Stimulated activated effector memory CD8-positive, alpha-beta T cell treated with anti-CD3 and anti-CD28 coated beads, Interleukin-12 subunit alpha, Interleukin-12 subunit beta, amount 100 ng/mL, for 72 hours (primary cell): ENCODE results near the gene GAMT.
A peak's percentile ranks its signal among the peaks of the same experiment; 100 is the strongest.

Experiments used
- ATAC-seq: fragments of 150-1000 bp; cut with Tn5 transposase; 2 replicates; pipeline ENCODE4 v1.10.0; 2021
- DNase-seq, 2 donors: peaks; one replicate each; pipeline ENCODE4 v3.0.0; 2021 to 2022; ENCODE audit warnings: low spot score in 2 of 2
- H3K27ac Mint-ChIP-seq: one replicate; pipeline ENCODE4 v1.8.0; 2022; ENCODE audit warnings: mild to moderate bottlenecking, mixed read lengths
- H3K36me3 Mint-ChIP-seq: one replicate; pipeline ENCODE4 v1.8.0; 2022; ENCODE audit warnings: mild to moderate bottlenecking, mixed read lengths
- H3K4me1 Mint-ChIP-seq: one replicate; pipeline ENCODE4 v1.8.0; 2022; ENCODE audit warnings: mixed read lengths
- H3K4me3 Mint-ChIP-seq: one replicate; pipeline ENCODE4 v1.8.0; 2022; ENCODE audit warnings: mild to moderate bottlenecking, mixed read lengths
- H3K9me3 Mint-ChIP-seq: one replicate; pipeline ENCODE4 v1.8.0; 2022; ENCODE audit warnings: mixed read lengths

Gene GAMT

GRCh38 chr19:1438035-1438932 lies 36.9 kb upstream of the GAMT start, which contains the start of gene RPS15:
RPS15 (plus strand) TSS chr19:1438396; CDS start chr19:1438426, 30 bp downstream.
- no peaks in the 10 kb centered on the region for H3K9me3 Mint-ChIP-seq
- ATAC-seq (peak; percentile 86), DNase-seq (peak; percentile 96 to 98)
- H3K36me3 Mint-ChIP-seq = peaks cover 90% of the 10 kb centered on the region
- H3K4me1 Mint-ChIP-seq = peaks cover 31% of the 10 kb centered on the region
- peak within 1 kb of the TSS; percentile 96 for H3K4me3 Mint-ChIP-seq
- H3K27ac Mint-ChIP-seq = peak within 1 kb of the TSS; percentile 100

GRCh38 chr19:1437609-1438008 lies 36.3 kb upstream of the GAMT start:
- H3K9me3 Mint-ChIP-seq = no peaks in the 10 kb centered on the region
- ATAC-seq (no peak), DNase-seq (no peak)
- H3K36me3 Mint-ChIP-seq = peaks cover 90% of the 10 kb centered on the region
- peaks cover 31% of the 10 kb centered on the region for H3K4me1 Mint-ChIP-seq
- peak overlapping the region; percentile 96 for H3K4me3 Mint-ChIP-seq
- peak overlapping the region; percentile 100 for H3K27ac Mint-ChIP-seq

- peaks cover 90% of the 10 kb centered on the region for H3K36me3 Mint-ChIP-seq
- peaks cover 19% of the 10 kb centered on the region for H3K4me1 Mint-ChIP-seq
- H3K27ac Mint-ChIP-seq = no peak overlapping the region
- H3K4me3 Mint-ChIP-seq = no peak overlapping the region
- no peak for ATAC-seq
- DNase-seq = no peak
- no peaks in the 10 kb centered on the region for H3K9me3 Mint-ChIP-seq
Measured at GRCh38 chr19:1435378-1435989, 34.1 kb upstream of the GAMT start.

- ATAC-seq = no peak
- no peak overlapping the region for H3K27ac Mint-ChIP-seq
- H3K9me3 Mint-ChIP-seq = no peaks in the 10 kb centered on the region
- no peak overlapping the region for H3K4me3 Mint-ChIP-seq
- peaks cover 90% of the 10 kb centered on the region for H3K36me3 Mint-ChIP-seq
- DNase-seq = no peak
- peaks cover 11% of the 10 kb centered on the region for H3K4me1 Mint-ChIP-seq
Measured at GRCh38 chr19:1434577-1435060, 33.3 kb upstream of the GAMT start.

- H3K4me1 Mint-ChIP-seq = peaks cover 7% of the 10 kb centered on the region
Measured at GRCh38 chr19:1434040-1434366, 32.7 kb upstream of the GAMT start.

GRCh38 chr19:1433119-1434039 lies 32.0 kb upstream of the GAMT start:
- Mint-ChIP-seq H3K4me1 (peaks cover 7% of the 10 kb centered on the region), H3K27ac (no peak overlapping the region), H3K36me3 (peaks cover 85% of the 10 kb centered on the region), H3K9me3 (no peaks in the 10 kb centered on the region), H3K4me3 (no peak overlapping the region)
- DNase-seq = no peak
- no peak for ATAC-seq

More at GRCh38 chr19:1434040-1434366, 32.7 kb upstream of the GAMT start:
- peaks cover 86% of the 10 kb centered on the region for H3K36me3 Mint-ChIP-seq
- no peak overlapping the region for H3K27ac Mint-ChIP-seq
- H3K4me3 Mint-ChIP-seq = no peak overlapping the region
- DNase-seq = no peak
- ATAC-seq = no peak
- no peaks in the 10 kb centered on the region for H3K9me3 Mint-ChIP-seq

GRCh38 chr19:1432507-1432887 lies 31.2 kb upstream of the GAMT start:
- DNase-seq (no peak), ATAC-seq (no peak)
- Mint-ChIP-seq H3K27ac (no peak overlapping the region), H3K4me3 (no peak overlapping the region), H3K9me3 (no peaks in the 10 kb centered on the region), H3K4me1 (no peaks in the 10 kb centered on the region), H3K36me3 (peaks cover 85% of the 10 kb centered on the region)

GRCh38 chr19:1431759-1432506 lies 30.6 kb upstream of the GAMT start:
- Mint-ChIP-seq H3K27ac (no peak overlapping the region), H3K4me3 (no peak overlapping the region), H3K9me3 (no peaks in the 10 kb centered on the region), H3K4me1 (no peaks in the 10 kb centered on the region), H3K36me3 (peaks cover 87% of the 10 kb centered on the region)
- DNase-seq (no peak), ATAC-seq (no peak)

GRCh38 chr19:1430246-1430645 lies 28.9 kb upstream of the GAMT start:
- no peak for ATAC-seq
- H3K27ac Mint-ChIP-seq = peak overlapping the region; percentile 29
- no peaks in the 10 kb centered on the region for H3K9me3 Mint-ChIP-seq
- no peaks in the 10 kb centered on the region for H3K4me1 Mint-ChIP-seq
- H3K36me3 Mint-ChIP-seq = peaks cover 91% of the 10 kb centered on the region
- DNase-seq = no peak
- no peak overlapping the region for H3K4me3 Mint-ChIP-seq

- ATAC-seq (no peak), DNase-seq (no peak)
- H3K27ac Mint-ChIP-seq = peak overlapping the region; percentile 29
- no peak overlapping the region for H3K4me3 Mint-ChIP-seq
- peaks cover 91% of the 10 kb centered on the region for H3K36me3 Mint-ChIP-seq
- no peaks in the 10 kb centered on the region for H3K9me3 Mint-ChIP-seq
- peaks cover 4% of the 10 kb centered on the region for H3K4me1 Mint-ChIP-seq
Measured at GRCh38 chr19:1429750-1430149, 28.4 kb upstream of the GAMT start.

GRCh38 chr19:1428738-1429391 lies 27.5 kb upstream of the GAMT start:
- peaks cover 6% of the 10 kb centered on the region for H3K4me1 Mint-ChIP-seq
- ATAC-seq (no peak), DNase-seq (no peak)
- no peak overlapping the region for H3K4me3 Mint-ChIP-seq
- H3K9me3 Mint-ChIP-seq = no peaks in the 10 kb centered on the region
- H3K36me3 Mint-ChIP-seq = peaks cover 95% of the 10 kb centered on the region
- no peak overlapping the region for H3K27ac Mint-ChIP-seq

GRCh38 chr19:1427221-1427920 lies 26.0 kb upstream of the GAMT start:
- Mint-ChIP-seq H3K4me3 (no peak overlapping the region), H3K27ac (no peak overlapping the region), H3K36me3 (peaks cover 96% of the 10 kb centered on the region), H3K4me1 (peaks cover 13% of the 10 kb centered on the region), H3K9me3 (no peaks in the 10 kb centered on the region)
- no peak for ATAC-seq
- no peak for DNase-seq

GRCh38 chr19:1426736-1427135 lies 25.4 kb upstream of the GAMT start:
- H3K27ac Mint-ChIP-seq = no peak overlapping the region
- no peak for ATAC-seq
- peaks cover 96% of the 10 kb centered on the region for H3K36me3 Mint-ChIP-seq
- no peak overlapping the region for H3K4me3 Mint-ChIP-seq
- no peak for DNase-seq
- peaks cover 13% of the 10 kb centered on the region for H3K4me1 Mint-ChIP-seq
- H3K9me3 Mint-ChIP-seq = no peaks in the 10 kb centered on the region

GRCh38 chr19:1425902-1426301 lies 24.6 kb upstream of the GAMT start:
- no peak for ATAC-seq
- no peak for DNase-seq
- H3K36me3 Mint-ChIP-seq = peaks cover 96% of the 10 kb centered on the region

More at GRCh38 chr19:1425902-1426301, 24.6 kb upstream of the GAMT start:
- Mint-ChIP-seq H3K9me3 (no peaks in the 10 kb centered on the region), H3K27ac (no peak overlapping the region), H3K4me3 (no peak overlapping the region), H3K4me1 (peaks cover 13% of the 10 kb centered on the region)
